Measurements from ENCODE around the gene ST3GAL3. TPM values are rescaled to one million over a fixed set of nuclear protein-coding genes. Genes with fewer than 3 reads are reported as not detected.

ST3GAL3 gene
- total RNA-seq, 1 experiment from 2014 or later: 26.8 TPM

DNA sequence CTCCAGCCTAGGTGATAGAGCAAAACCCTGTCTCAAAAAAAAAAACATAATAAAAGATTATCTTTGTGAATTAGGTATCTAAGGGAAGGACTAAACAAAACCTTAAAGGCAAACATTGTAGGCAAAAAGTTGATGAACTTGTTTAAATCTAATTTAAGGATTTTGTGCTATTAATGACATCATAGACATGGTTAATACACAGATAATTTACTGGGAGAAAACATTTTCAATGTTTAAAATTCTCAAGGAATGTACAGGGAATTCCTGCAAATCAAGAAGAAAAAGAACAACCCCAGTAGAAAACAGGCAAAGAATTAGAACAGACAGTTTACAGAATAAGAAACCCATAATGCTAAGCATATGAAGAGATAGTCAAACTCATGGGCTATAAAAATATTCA is 47.6 kb downstream of the ST3GAL3 start:
- H3K36me3 ChIP-seq (ENCODE audit: insufficient read depth, low read length, poor library complexity, severe bottlenecking): no peaks in the 10 kb centered on the region
- intact Hi-C loops (cut with micrococcal nuclease; ENCODE audit: unreplicated experiment): no loop called here
- ChIA-PET CTCF (interaction anchor here (0.6 kb wide), 1 partner anchor 49 kb away, joined by 3 read pairs; no protein-coding TSS in a partner anchor), POLR2A (ENCODE audit: low non-redundant PET) (no interaction called here)
- no peaks in the 10 kb centered on the region for H3K9me3 ChIP-seq (ENCODE audit: low read depth, low read length, poor library complexity, severe bottlenecking)
- no peak for TF ChIP-seq EZH2 (IDR thresholded peaks at IDR 0.05; ENCODE audit: borderline replicate concordance, low read depth, low read length, poor library complexity, severe bottlenecking)
- TF ChIP-seq, protein P1, sequence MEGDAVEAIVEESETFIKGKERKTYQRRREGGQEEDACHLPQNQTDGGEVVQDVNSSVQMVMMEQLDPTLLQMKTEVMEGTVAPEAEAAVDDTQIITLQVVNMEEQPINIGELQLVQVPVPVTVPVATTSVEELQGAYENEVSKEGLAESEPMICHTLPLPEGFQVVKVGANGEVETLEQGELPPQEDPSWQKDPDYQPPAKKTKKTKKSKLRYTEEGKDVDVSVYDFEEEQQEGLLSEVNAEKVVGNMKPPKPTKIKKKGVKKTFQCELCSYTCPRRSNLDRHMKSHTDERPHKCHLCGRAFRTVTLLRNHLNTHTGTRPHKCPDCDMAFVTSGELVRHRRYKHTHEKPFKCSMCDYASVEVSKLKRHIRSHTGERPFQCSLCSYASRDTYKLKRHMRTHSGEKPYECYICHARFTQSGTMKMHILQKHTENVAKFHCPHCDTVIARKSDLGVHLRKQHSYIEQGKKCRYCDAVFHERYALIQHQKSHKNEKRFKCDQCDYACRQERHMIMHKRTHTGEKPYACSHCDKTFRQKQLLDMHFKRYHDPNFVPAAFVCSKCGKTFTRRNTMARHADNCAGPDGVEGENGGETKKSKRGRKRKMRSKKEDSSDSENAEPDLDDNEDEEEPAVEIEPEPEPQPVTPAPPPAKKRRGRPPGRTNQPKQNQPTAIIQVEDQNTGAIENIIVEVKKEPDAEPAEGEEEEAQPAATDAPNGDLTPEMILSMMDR (conservative IDR thresholded peaks at IDR 0.05; ENCODE audit: low read depth, low read length): no peak
- H3K27ac ChIP-seq (ENCODE audit: low read depth, low read length, poor library complexity, severe bottlenecking): no peak overlapping the region
- no peaks in the 10 kb centered on the region for H3K27me3 ChIP-seq (replicated peaks; ENCODE audit: insufficient read depth, low read depth, low read length, poor library complexity)
- H3K4me1 ChIP-seq (ENCODE audit: insufficient read depth, low read length, poor library complexity, severe bottlenecking): no peaks in the 10 kb centered on the region
- no TSS peak for BruUV-seq (replicated peaks)
- no peak for DNase-seq (ENCODE audit: low spot score)
- no peak overlapping the region for H3K4me3 ChIP-seq (ENCODE audit: low read depth, low read length, poor library complexity, severe bottlenecking)

DNA sequence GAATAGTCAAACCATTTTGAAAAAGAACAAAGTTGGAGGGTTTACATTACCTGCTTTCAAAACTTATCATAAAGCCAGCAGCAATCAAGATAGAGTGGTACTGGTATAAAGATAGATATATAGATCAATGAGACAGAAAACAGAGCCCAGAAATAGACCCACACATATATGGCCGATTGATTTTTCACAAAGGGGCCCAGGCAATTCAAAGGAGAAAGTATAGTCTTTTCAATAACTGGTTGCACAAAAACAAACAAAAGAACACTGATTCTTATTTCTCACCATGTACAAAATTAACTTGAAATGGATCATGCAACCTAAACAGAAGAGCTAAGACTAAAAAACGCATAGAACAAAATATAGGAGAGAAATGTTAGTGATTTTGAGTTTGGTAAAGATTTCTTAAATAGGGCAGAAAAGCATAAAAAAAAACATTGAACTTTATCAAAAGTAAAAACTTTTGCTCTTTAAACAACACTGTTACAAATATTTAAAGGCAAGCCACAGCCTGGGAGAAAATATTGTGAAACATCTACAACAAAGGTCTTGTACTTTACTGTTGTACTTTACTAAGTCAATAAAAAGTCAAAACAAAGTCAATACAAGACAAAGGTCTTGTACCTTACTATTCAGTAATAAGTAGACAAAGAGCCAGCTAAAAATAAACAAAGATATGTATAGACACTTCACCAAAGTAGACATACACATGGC is 50.2 kb downstream of the ST3GAL3 start:
- Histone ChIP-seq H3K27me3 (replicated peaks; ENCODE audit: insufficient read depth, low read depth, low read length, poor library complexity) (no peaks in the 10 kb centered on the region), H3K36me3 (ENCODE audit: insufficient read depth, low read length, poor library complexity, severe bottlenecking) (no peaks in the 10 kb centered on the region), H3K4me1 (ENCODE audit: insufficient read depth, low read length, poor library complexity, severe bottlenecking) (peaks cover 11% of the 10 kb centered on the region), H3K4me3 (ENCODE audit: low read depth, low read length, poor library complexity, severe bottlenecking) (no peak overlapping the region), H3K9me3 (ENCODE audit: low read depth, low read length, poor library complexity, severe bottlenecking) (no peaks in the 10 kb centered on the region), H3K27ac (ENCODE audit: low read depth, low read length, poor library complexity, severe bottlenecking) (no peak overlapping the region)
- POLR2A ChIA-PET (ENCODE audit: low non-redundant PET): no interaction called here
- DNase-seq (ENCODE audit: low spot score): no peak
- CTCF ChIA-PET: no interaction called here
- no TSS peak for BruUV-seq (replicated peaks)
- intact Hi-C loops (cut with micrococcal nuclease; ENCODE audit: unreplicated experiment): no loop called here
- TF ChIP-seq, protein P1 (conservative IDR thresholded peaks at IDR 0.05; ENCODE audit: low read depth, low read length): no peak
- TF ChIP-seq EZH2 (IDR thresholded peaks at IDR 0.05; ENCODE audit: borderline replicate concordance, low read depth, low read length, poor library complexity, severe bottlenecking): no peak

- Histone ChIP-seq H3K27ac (ENCODE audit: low read depth, low read length, poor library complexity, severe bottlenecking) (peak overlapping the region; percentile 54), H3K4me1 (ENCODE audit: insufficient read depth, low read length, poor library complexity, severe bottlenecking) (peaks cover 44% of the 10 kb centered on the region), H3K4me3 (ENCODE audit: low read depth, low read length, poor library complexity, severe bottlenecking) (no peak overlapping the region), H3K9me3 (ENCODE audit: low read depth, low read length, poor library complexity, severe bottlenecking) (no peaks in the 10 kb centered on the region), H3K27me3 (replicated peaks; ENCODE audit: insufficient read depth, low read depth, low read length, poor library complexity) (no peaks in the 10 kb centered on the region), H3K36me3 (ENCODE audit: insufficient read depth, low read length, poor library complexity, severe bottlenecking) (no peaks in the 10 kb centered on the region)
- ChIA-PET POLR2A (ENCODE audit: low non-redundant PET) (interaction anchor here (0.6 kb wide), 1 partner anchor 317 kb away, joined by 3 read pairs; no protein-coding TSS in a partner anchor), CTCF (interaction anchor here (0.6 kb wide), 1 partner anchor 1142 kb away, joined by 3 read pairs; no protein-coding TSS in a partner anchor)
- DNase-seq (ENCODE audit: low spot score): peak; percentile 45
- intact Hi-C loops (cut with micrococcal nuclease; ENCODE audit: unreplicated experiment): loop anchor here (5.0 to 10.0 kb wide), 2 partner anchors 276 to 536 kb away; no protein-coding TSS in a partner anchor
- BruUV-seq (replicated peaks): no TSS peak
- TF ChIP-seq, protein P1 (conservative IDR thresholded peaks at IDR 0.05; ENCODE audit: low read depth, low read length): no peak
- no peak for TF ChIP-seq EZH2 (IDR thresholded peaks at IDR 0.05; ENCODE audit: borderline replicate concordance, low read depth, low read length, poor library complexity, severe bottlenecking)
Measured at GRCh38 chr1:43760745-43761317, 53.5 kb downstream of the ST3GAL3 start.

Measured in A673 (cell line).